Measurements from ENCODE around the gene CBX1. TPM values are rescaled to one million over a fixed set of nuclear protein-coding genes. Genes with fewer than 3 reads are reported as not detected.

Gene CBX1
- total RNA-seq, 1 donor from 2014 or later: 69.3 TPM

GRCh38 chr17:48144231-48144630, 43.0 kb upstream of the CBX1 start:
- Histone ChIP-seq H3K27me3 (ENCODE audit: insufficient read depth, low read length) (peaks cover 72% of the 10 kb centered on the region), H3K4me2 (ENCODE audit: low read length) (no peak overlapping the region), H4K20me1 (ENCODE audit: insufficient read depth, low read length) (no peaks in the 10 kb centered on the region), H3K9me3 (ENCODE audit: insufficient read depth, low read depth, low read length) (no peaks in the 10 kb centered on the region), H3K4me1 (ENCODE audit: insufficient read depth, low read length) (no peaks in the 10 kb centered on the region), H3K27ac (ENCODE audit: low read depth, low read length) (no peak overlapping the region), H3K4me3 (ENCODE audit: insufficient read depth, low read depth, low read length) (no peak overlapping the region), H3K79me2 (ENCODE audit: insufficient read depth, low read length) (no peaks in the 10 kb centered on the region), H2AFZ (ENCODE audit: low read depth, low read length) (no peak overlapping the region), H3K9ac (ENCODE audit: low read length) (no peak overlapping the region), H3K36me3 (ENCODE audit: insufficient read depth, low read length) (no peaks in the 10 kb centered on the region)
- Mint-ChIP-seq H3K4me1 (ENCODE audit: low read depth, unreplicated experiment) (peaks cover 9% of the 10 kb centered on the region), H3K36me3 (ENCODE audit: low read depth, unreplicated experiment) (no peaks in the 10 kb centered on the region), H3K9me3 (ENCODE audit: unreplicated experiment) (no peaks in the 10 kb centered on the region), H3K27me3 (ENCODE audit: low read depth, unreplicated experiment) (peaks cover 48% of the 10 kb centered on the region), H3K27ac (ENCODE audit: unreplicated experiment) (no peak overlapping the region), H3K4me3 (ENCODE audit: unreplicated experiment) (no peak overlapping the region)
- no peak for DNase-seq (ENCODE audit: low read depth)
- no peak for FAIRE-seq
- TF ChIP-seq EZH2 (IDR thresholded peaks at IDR 0.05; ENCODE audit: insufficient read depth, low read length): no peak
- TF ChIP-seq CTCF (IDR thresholded peaks at IDR 0.05; ENCODE audit: insufficient read depth, low read depth, low read length): no peak

DNA sequence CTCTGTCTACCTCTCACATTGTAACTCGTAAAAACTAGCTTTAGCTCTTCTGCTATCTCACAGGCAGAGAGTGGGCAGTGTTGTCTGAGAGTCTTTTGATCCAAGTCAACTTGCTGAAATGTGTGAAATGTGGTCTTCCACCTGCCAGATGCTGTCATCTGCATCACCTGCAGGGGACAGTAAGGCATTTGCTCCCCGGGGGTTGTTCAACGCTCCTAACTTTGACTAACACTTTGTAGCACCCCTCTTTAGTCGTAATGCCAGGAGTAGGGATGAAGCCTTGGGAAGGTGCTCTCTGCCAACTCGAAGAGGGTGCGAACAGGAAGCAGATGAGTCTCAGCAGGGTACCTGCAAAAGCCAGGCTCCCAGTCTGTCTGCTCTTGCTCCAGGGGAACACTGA, 42.4 kb upstream of the CBX1 start:
- Histone ChIP-seq H3K27me3 (ENCODE audit: insufficient read depth, low read length) (peaks cover 66% of the 10 kb centered on the region), H3K36me3 (ENCODE audit: insufficient read depth, low read length) (no peaks in the 10 kb centered on the region), H3K4me1 (ENCODE audit: insufficient read depth, low read length) (no peaks in the 10 kb centered on the region), H3K4me2 (ENCODE audit: low read length) (no peak overlapping the region), H3K79me2 (ENCODE audit: insufficient read depth, low read length) (no peaks in the 10 kb centered on the region), H3K9ac (ENCODE audit: low read length) (no peak overlapping the region), H3K9me3 (ENCODE audit: insufficient read depth, low read depth, low read length) (no peaks in the 10 kb centered on the region), H2AFZ (ENCODE audit: low read depth, low read length) (no peak overlapping the region), H3K27ac (ENCODE audit: low read depth, low read length) (no peak overlapping the region), H4K20me1 (ENCODE audit: insufficient read depth, low read length) (no peaks in the 10 kb centered on the region), H3K4me3 (ENCODE audit: insufficient read depth, low read depth, low read length) (no peak overlapping the region)
- peaks cover 9% of the 10 kb centered on the region for H3K4me1 Mint-ChIP-seq (ENCODE audit: low read depth, unreplicated experiment)
- H3K4me3 Mint-ChIP-seq (ENCODE audit: unreplicated experiment): no peak overlapping the region
- TF ChIP-seq CTCF (IDR thresholded peaks at IDR 0.05; ENCODE audit: insufficient read depth, low read depth, low read length) (no peak), EZH2 (IDR thresholded peaks at IDR 0.05; ENCODE audit: insufficient read depth, low read length) (no peak)
- peaks cover 43% of the 10 kb centered on the region for H3K27me3 Mint-ChIP-seq (ENCODE audit: low read depth, unreplicated experiment)
- no peak overlapping the region for H3K27ac Mint-ChIP-seq (ENCODE audit: unreplicated experiment)
- no peak for FAIRE-seq
- H3K9me3 Mint-ChIP-seq (ENCODE audit: unreplicated experiment): no peaks in the 10 kb centered on the region
- H3K36me3 Mint-ChIP-seq (ENCODE audit: low read depth, unreplicated experiment): no peaks in the 10 kb centered on the region
- DNase-seq (ENCODE audit: low read depth): no peak

DNA sequence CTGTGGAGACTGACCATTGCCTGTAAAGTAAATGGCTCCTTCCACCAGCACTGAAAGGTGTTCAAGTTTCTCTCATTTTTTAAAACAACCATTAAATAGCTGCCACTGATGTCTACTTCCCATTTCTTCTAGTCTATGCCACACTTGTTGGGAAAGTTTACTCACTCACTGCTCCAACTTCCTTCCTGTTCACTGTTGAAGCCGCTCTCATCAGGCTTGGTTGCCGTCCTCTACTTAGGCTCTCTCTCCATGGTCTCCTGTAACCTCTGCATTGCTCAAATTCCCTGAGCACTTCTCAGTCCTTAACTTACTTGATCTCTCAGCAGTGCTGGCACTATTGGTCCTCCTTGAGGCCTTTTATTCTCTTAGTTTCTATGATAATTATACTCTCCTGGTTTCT, 38.7 kb upstream of the CBX1 start:
- Mint-ChIP-seq H3K4me3 (ENCODE audit: unreplicated experiment) (no peak overlapping the region), H3K27ac (ENCODE audit: unreplicated experiment) (no peak overlapping the region), H3K4me1 (ENCODE audit: low read depth, unreplicated experiment) (peaks cover 9% of the 10 kb centered on the region), H3K36me3 (ENCODE audit: low read depth, unreplicated experiment) (no peaks in the 10 kb centered on the region), H3K9me3 (ENCODE audit: unreplicated experiment) (no peaks in the 10 kb centered on the region), H3K27me3 (ENCODE audit: low read depth, unreplicated experiment) (peaks cover 33% of the 10 kb centered on the region)
- Histone ChIP-seq H3K27me3 (ENCODE audit: insufficient read depth, low read length) (peaks cover 46% of the 10 kb centered on the region), H3K4me1 (ENCODE audit: insufficient read depth, low read length) (no peaks in the 10 kb centered on the region), H3K9me3 (ENCODE audit: insufficient read depth, low read depth, low read length) (no peaks in the 10 kb centered on the region), H3K4me3 (ENCODE audit: insufficient read depth, low read depth, low read length) (no peak overlapping the region), H3K9ac (ENCODE audit: low read length) (no peak overlapping the region), H3K36me3 (ENCODE audit: insufficient read depth, low read length) (no peaks in the 10 kb centered on the region), H3K4me2 (ENCODE audit: low read length) (no peak overlapping the region), H3K79me2 (ENCODE audit: insufficient read depth, low read length) (no peaks in the 10 kb centered on the region), H2AFZ (ENCODE audit: low read depth, low read length) (no peak overlapping the region), H3K27ac (ENCODE audit: low read depth, low read length) (no peak overlapping the region), H4K20me1 (ENCODE audit: insufficient read depth, low read length) (no peaks in the 10 kb centered on the region)
- no peak for DNase-seq (ENCODE audit: low read depth)
- TF ChIP-seq EZH2 (IDR thresholded peaks at IDR 0.05; ENCODE audit: insufficient read depth, low read length) (no peak), CTCF (IDR thresholded peaks at IDR 0.05; ENCODE audit: insufficient read depth, low read depth, low read length) (no peak)
- no peak for FAIRE-seq
